Middle frontal gyrus (tissue), 1 donor: ENCODE results near the gene HOXD12.

Experiments
- DNase-seq: peaks from one replicate; pipeline ENCODE4 v3.0.0-alpha.2; 2015; ENCODE audit warnings: low spot score; ENCODE audit errors: extremely low spot score

The HOXD12 gene, protein sequence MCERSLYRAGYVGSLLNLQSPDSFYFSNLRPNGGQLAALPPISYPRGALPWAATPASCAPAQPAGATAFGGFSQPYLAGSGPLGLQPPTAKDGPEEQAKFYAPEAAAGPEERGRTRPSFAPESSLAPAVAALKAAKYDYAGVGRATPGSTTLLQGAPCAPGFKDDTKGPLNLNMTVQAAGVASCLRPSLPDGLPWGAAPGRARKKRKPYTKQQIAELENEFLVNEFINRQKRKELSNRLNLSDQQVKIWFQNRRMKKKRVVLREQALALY

DNA sequence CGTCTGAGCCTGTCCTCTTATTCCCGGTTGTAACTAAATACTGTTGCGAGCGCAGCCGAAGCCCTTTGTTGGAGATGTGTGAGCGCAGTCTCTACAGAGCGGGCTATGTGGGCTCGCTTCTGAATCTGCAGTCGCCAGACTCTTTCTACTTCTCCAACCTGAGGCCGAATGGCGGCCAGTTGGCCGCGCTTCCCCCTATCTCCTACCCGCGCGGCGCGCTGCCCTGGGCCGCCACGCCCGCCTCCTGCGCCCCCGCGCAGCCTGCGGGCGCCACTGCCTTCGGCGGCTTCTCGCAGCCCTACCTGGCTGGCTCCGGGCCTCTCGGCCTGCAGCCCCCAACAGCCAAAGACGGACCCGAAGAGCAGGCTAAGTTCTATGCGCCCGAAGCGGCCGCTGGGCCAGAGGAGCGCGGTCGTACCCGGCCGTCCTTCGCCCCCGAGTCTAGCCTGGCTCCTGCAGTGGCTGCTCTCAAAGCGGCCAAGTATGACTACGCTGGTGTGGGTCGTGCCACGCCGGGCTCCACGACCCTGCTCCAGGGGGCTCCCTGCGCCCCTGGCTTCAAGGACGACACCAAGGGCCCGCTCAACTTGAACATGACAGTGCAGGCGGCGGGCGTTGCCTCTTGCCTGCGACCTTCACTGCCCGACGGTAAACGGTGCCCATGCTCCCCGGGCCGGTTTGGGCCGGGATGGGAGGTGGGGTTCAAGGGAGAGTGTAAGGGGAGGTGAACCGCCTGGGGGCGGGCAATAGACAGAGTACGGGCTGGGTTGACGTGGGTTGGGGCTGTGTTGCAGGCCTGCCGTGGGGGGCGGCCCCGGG, at the start of gene HOXD12:
Gene HOXD12 (plus strand): TSS at position 68 of the 819 bp plus-strand sequence. CDS start 7 bp downstream, at position 75.
- DNase-seq = no peak

DNA sequence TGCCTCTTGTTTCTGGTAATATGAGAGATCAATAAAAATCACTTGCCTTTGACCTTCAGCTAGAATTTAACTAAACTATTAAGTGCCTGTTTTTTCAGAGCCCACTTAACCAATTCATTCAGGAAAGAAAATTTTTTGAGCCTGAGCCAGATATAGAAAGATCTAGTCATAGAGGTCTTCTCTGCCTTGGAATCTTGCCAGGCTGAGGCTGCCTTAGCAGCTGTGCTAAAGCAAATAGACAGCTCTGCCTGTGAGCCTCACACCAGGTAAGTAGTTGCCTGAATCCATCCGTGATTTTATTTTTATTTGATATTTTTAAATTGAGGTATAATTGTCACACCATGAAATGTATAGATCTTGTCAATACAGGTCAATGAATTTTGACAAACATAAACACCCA, 43.2 kb upstream of the HOXD12 start:
- no peak for DNase-seq

DNA sequence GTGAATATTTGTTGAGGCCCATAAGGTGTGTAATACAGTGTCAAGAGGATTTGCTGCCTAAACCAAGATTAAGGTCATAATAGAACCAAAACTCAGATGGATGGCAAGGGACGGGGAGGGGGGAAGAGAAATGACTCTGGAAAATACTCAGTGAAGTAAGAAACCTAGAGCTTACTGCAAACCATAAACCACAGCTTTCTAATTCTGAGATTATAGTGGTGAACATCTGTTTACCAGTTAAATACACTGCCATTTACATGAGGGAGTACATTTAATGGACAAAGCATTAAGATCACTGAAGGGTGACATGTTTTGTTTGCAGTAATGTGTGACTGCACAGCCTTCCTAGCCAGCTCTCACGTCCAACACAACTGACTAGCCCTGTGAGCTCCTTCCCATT, 35.6 kb upstream of the HOXD12 start:
- DNase-seq = no peak

DNA sequence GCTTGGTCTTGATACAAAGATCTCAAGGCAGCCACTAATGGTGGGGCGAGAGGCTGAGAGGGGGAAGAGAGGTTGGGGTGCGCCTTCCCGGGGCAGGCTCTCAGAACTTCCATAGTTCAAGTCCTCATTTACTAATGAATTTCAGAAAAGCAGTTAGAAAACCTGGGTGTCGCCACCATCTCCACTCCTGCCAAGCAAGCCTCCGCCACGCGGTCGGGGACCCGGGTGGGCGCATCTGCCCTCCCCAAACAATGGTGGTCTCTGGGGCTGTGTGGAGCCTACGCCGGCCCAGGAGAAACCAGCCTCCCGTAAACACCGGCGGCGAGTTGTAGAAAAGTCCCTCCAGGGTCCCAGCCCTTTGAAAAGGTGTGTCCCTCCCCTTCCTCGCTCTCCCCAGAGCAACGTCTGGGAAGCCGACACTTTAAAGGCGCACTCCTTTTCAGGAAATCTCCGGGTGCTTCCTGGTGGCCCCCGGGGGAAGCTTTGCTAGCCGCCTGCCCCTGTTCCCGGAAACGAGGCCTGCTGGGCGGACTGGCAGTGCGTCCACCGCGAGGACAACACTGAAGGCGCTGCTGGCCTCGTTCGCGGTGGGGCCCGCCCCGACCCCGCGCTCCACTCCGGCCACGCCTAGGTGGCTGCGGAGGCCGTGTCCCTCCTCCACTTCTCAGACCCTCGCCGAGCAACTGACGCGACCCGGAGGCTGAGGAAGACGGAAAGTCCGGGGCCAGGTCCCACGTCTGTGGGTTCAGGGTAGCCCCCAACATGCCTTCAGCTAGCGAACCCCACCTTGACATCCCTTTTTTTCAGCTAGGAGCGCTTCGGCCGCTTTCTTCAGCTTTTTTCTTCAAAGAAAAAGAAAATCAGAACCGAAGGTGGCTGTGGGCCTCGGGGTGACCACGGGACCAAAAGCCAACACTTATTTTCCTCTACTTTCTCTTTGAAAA, 32.7 kb upstream of the HOXD12 start:
- no peak for DNase-seq

- no peak for DNase-seq
Measured at GRCh38 chr2:176067589-176068418, 31.8 kb upstream of the HOXD12 start.

DNA sequence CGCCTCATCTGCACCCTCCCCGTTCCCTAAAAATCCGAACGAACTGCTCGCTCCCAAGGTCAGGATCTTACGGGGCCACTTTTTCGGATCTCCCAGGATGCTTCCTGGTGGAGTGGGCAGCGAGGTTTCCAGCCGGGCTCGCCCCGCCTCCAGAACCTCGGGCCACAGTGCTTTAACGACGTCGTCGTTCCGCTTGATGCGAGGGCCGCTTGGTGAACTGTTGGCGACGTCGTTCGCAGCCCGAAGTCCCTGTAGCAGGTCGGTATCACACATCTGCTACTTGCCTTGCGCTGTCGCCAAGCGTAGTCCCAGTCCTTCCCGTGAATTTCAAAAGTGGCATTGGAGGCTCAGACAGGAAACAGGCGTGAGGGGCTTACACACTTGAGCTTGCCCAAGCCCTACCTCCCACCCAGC, 31.2 kb upstream of the HOXD12 start:
- no peak for DNase-seq

GRCh38 chr2:176071330-176072291, 28.0 kb upstream of the HOXD12 start:
- no peak for DNase-seq

GRCh38 chr2:176072292-176072669, 27.3 kb upstream of the HOXD12 start:
- DNase-seq = no peak

DNA sequence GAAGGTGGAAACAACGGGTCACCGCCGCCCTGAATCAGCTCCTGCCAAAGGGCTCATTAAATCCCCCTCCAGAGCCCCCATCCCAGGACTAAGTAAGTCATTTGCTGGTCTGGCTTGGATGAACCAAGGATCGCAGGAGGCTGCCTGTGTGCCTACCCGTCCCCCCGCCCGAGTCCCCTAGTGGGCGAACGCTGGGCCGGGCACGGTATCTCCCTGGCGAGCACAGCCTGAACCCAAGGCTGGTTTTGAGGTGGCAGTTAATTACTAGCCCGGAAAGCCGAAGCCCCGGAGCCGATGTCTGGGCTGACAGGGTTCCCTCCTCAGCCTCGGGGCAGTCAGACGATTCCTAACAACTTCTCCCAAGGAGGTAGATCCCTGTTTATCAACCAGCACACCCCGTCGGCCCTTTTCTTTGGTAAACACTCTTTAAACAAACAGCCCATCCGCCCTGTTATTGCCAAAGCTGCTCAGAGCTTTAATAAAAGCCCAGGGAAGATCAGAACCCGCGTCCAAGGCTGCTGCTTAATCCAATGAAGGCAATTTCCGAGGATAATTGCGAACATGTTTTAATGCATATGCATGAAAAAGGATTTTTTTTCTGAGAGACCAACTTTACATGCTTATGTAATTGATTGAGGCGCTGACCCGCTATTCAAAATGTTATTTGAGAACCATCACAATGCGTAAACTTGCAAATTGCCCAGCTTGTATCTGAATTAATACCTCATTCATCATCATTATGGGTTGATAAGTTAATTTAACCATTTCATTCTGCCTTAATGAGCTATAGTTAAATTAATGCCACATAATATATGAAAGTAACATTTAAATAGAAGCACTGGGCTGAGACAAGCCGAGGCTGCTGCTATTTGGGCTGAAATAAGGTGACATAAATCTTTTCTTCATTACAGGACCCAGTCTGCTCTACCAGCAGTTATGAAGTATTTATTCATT, 26.4 kb upstream of the HOXD12 start:
- no peak for DNase-seq

DNA sequence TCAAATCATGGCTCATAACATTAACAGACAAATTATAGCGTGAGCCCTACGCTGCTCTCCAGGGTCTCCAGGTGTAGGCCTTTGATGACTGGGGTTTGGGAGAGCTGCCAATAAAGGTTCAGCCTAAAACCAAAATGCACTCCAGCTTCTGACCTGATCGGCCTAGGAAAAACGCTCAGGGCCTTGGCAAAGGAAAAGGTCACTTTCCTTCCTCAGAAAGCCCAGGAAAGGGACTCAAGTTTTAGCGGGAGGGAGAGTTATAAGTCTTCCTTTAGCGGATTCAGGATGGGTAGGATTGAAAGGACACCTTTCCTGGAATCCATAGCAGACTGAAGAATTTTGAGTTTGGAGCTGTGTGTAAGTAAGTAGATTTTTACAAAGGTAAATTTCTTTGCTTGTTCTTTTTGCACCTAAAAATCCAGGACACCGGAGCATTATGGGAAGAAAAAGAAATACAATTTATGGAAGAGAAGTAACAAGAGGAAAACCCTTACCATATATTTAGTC, 24.6 kb upstream of the HOXD12 start:
- DNase-seq = no peak

- no peak for DNase-seq
Measured at GRCh38 chr2:176075481-176075880, 24.1 kb upstream of the HOXD12 start.

GRCh38 chr2:176076063-176076462, 23.5 kb upstream of the HOXD12 start:
- no peak for DNase-seq

GRCh38 chr2:176076796-176077195, 22.8 kb upstream of the HOXD12 start:
- DNase-seq = no peak

GRCh38 chr2:176078541-176079284, 20.9 kb upstream of the HOXD12 start:
- no peak for DNase-seq

- no peak for DNase-seq
Measured at GRCh38 chr2:176079285-176079830, 20.2 kb upstream of the HOXD12 start.

DNA sequence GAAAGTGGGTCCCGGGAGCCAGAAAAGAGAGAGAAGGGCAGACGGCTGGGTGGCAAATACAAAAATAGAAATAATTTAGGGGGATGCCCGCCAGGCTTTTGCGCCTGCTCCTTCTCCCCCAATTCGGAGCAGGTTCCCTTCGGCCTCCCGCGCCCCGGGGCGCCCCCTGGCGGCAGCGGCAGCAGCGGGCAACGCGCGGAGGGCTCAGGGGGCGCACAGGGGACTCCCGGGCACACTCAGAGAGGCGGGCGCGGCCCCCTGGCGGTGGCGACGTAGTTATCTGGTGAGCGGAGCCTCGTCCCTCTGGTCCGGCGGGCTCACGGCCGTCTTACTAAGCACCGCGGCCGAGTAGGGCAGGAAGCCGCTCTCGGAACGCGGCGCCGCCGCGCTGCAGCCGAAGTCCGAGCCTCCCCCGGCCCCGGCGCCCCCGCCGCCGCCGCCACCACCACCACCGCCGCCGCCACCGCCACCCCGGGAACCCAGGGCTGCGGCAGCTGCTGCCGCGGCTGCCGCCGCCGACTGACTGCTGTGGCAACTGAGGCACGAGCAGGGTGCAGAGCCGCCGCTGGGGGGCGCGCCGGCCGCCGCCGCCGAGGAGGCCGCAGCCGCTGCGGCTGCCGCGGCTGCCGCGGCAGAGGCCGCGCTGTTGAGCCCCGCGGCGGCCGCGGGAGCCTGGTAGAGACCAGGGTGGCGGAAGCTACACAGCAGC, 19.6 kb upstream of the HOXD12 start:
- DNase-seq = no peak
